Astrocyte (in vitro differentiated cells and primary cell): ENCODE data around the gene NPC2. TPM values are rescaled to one million over a fixed set of nuclear protein-coding genes. Genes with fewer than 3 reads are reported as not detected.

Experiments
- DNase-seq: peaks from one replicate; pipeline ENCODE4 v3.0.0-alpha.2; 2010; ENCODE audit warnings: low read depth
- FAIRE-seq: peaks from 2 replicates; lab custom pipeline; 2011; peaks lifted over from hg19 to GRCh38; lab: Jason Lieb, UNC
- H2AFZ ChIP-seq: 2 replicates; pipeline ENCODE4 v1.6.0; 2012; ENCODE audit warnings: low read depth, low read length, inconsistent platforms
- H3K27ac ChIP-seq: 2 replicates; pipeline ENCODE4 v1.5.1; 2011; ENCODE audit warnings: low read depth, low read length, inconsistent platforms
- H3K27me3 ChIP-seq: 2 replicates; pipeline ENCODE4 v1.6.0; 2011; ENCODE audit warnings: low read length, inconsistent platforms; ENCODE audit not compliant: insufficient read depth
- H3K36me3 ChIP-seq: 2 replicates; pipeline ENCODE4 v1.5.1; 2011; ENCODE audit warnings: low read length, inconsistent platforms; ENCODE audit not compliant: insufficient read depth
- H3K4me1 ChIP-seq: 2 replicates; pipeline ENCODE4 v1.5.1; 2011; ENCODE audit warnings: low read length, inconsistent platforms; ENCODE audit not compliant: insufficient read depth
- H3K4me2 ChIP-seq: 2 replicates; pipeline ENCODE4 v1.6.0; 2012; ENCODE audit warnings: low read length, inconsistent platforms
- H3K4me3 ChIP-seq: 2 replicates; pipeline ENCODE4 v1.5.1; 2011; ENCODE audit warnings: low read depth, mild to moderate bottlenecking, low read length, inconsistent platforms; ENCODE audit not compliant: insufficient read depth
- H3K79me2 ChIP-seq: 2 replicates; pipeline ENCODE4 v1.6.0; 2012; ENCODE audit warnings: mild to moderate bottlenecking, low read length, inconsistent platforms; ENCODE audit not compliant: insufficient read depth
- H3K9ac ChIP-seq: 2 replicates; pipeline ENCODE4 v1.6.0; 2012; ENCODE audit warnings: mild to moderate bottlenecking, low read length, inconsistent platforms
- H3K9me3 ChIP-seq: 2 replicates; pipeline ENCODE4 v1.5.1; 2012; ENCODE audit warnings: low read depth, mild to moderate bottlenecking, low read length, inconsistent platforms; ENCODE audit not compliant: insufficient read depth
- H4K20me1 ChIP-seq: 2 replicates; pipeline ENCODE4 v1.6.0; 2012; ENCODE audit warnings: low read length, inconsistent platforms; ENCODE audit not compliant: insufficient read depth
- H3K27ac Mint-ChIP-seq: one replicate; pipeline ENCODE4 v1.8.0; 2021; ENCODE audit warnings: mild to moderate bottlenecking, mixed read lengths; ENCODE audit not compliant: unreplicated experiment
- H3K27me3 Mint-ChIP-seq: one replicate; pipeline ENCODE4 v1.8.0; 2021; ENCODE audit warnings: low read depth, mixed read lengths; ENCODE audit not compliant: unreplicated experiment
- H3K36me3 Mint-ChIP-seq: one replicate; pipeline ENCODE4 v1.8.0; 2021; ENCODE audit warnings: low read depth, mixed read lengths; ENCODE audit not compliant: unreplicated experiment
- H3K4me1 Mint-ChIP-seq: one replicate; pipeline ENCODE4 v1.8.0; 2021; ENCODE audit warnings: low read depth, mixed read lengths; ENCODE audit not compliant: unreplicated experiment
- H3K4me3 Mint-ChIP-seq: one replicate; pipeline ENCODE4 v1.8.0; 2021; ENCODE audit warnings: mild to moderate bottlenecking, moderate library complexity, mixed read lengths; ENCODE audit not compliant: unreplicated experiment
- H3K9me3 Mint-ChIP-seq: one replicate; pipeline ENCODE4 v1.8.0; 2021; ENCODE audit warnings: mild to moderate bottlenecking, mixed read lengths; ENCODE audit not compliant: unreplicated experiment
- CTCF ChIP-seq: IDR thresholded peaks from 2 replicates; pipeline ENCODE4 v1.5.1; 2011; ENCODE audit warnings: low read depth, mild to moderate bottlenecking, inconsistent platforms, low read length, moderate library complexity; ENCODE audit not compliant: insufficient read depth
- EZH2 ChIP-seq: IDR thresholded peaks from 2 replicates; pipeline ENCODE4 v1.6.1; 2012; ENCODE audit warnings: mild to moderate bottlenecking, low read length, inconsistent platforms; ENCODE audit not compliant: insufficient read depth
- total RNA-seq: library from RNA; stranded (reverse); gene quantifications from 2 replicates; pipeline ENCODE4 v1.2.1, GENCODE V29; 2021

The NPC2 gene
- total RNA-seq, 1 donor from 2014 or later, result 178 TPM

- no peak for FAIRE-seq
- no peak for DNase-seq
- TF ChIP-seq EZH2 (no peak), CTCF (no peak)
- no peak overlapping the region for H3K4me3 Mint-ChIP-seq
- H3K4me1 Mint-ChIP-seq, result peaks cover 19% of the 10 kb centered on the region
- Histone ChIP-seq H3K79me2 (no peaks in the 10 kb centered on the region), H3K9me3 (no peaks in the 10 kb centered on the region), H3K27me3 (no peaks in the 10 kb centered on the region), H4K20me1 (no peaks in the 10 kb centered on the region), H3K9ac (peak overlapping the region; percentile 31), H3K4me1 (peaks cover 9% of the 10 kb centered on the region), H3K4me3 (no peak overlapping the region), H3K36me3 (peaks cover 2% of the 10 kb centered on the region), H2AFZ (no peak overlapping the region), H3K27ac (no peak overlapping the region), H3K4me2 (peak overlapping the region; percentile 3)
- peak overlapping the region; percentile 7 for H3K27ac Mint-ChIP-seq
- H3K27me3 Mint-ChIP-seq, result peaks cover under 1% of the 10 kb centered on the region
- peaks cover 8% of the 10 kb centered on the region for H3K36me3 Mint-ChIP-seq
- no peaks in the 10 kb centered on the region for H3K9me3 Mint-ChIP-seq
These were observed 17.0 kb downstream of the NPC2 start for GRCh38 chr14:74476107-74476506.

- TF ChIP-seq CTCF (no peak), EZH2 (no peak)
- Mint-ChIP-seq H3K4me1 (peaks cover 19% of the 10 kb centered on the region), H3K4me3 (no peak overlapping the region), H3K36me3 (peaks cover 8% of the 10 kb centered on the region), H3K27me3 (peaks cover 2% of the 10 kb centered on the region), H3K9me3 (no peaks in the 10 kb centered on the region), H3K27ac (no peak overlapping the region)
- no peak overlapping the region for H2AFZ ChIP-seq
- H4K20me1 ChIP-seq, result no peaks in the 10 kb centered on the region
- no peak overlapping the region for H3K27ac ChIP-seq
- DNase-seq, result peak; percentile 69
- H3K27me3 ChIP-seq, result no peaks in the 10 kb centered on the region
- no peaks in the 10 kb centered on the region for H3K79me2 ChIP-seq
- no peak for FAIRE-seq
- H3K9ac ChIP-seq, result peak overlapping the region; percentile 31
- peak overlapping the region; percentile 3 for H3K4me2 ChIP-seq
- no peaks in the 10 kb centered on the region for H3K9me3 ChIP-seq
- peaks cover 9% of the 10 kb centered on the region for H3K4me1 ChIP-seq
- H3K4me3 ChIP-seq, result no peak overlapping the region
- no peaks in the 10 kb centered on the region for H3K36me3 ChIP-seq
These were observed 17.4 kb downstream of the NPC2 start for GRCh38 chr14:74475678-74476077.

GRCh38 chr14:74474376-74474775 lies 18.7 kb downstream of the NPC2 start:
- Mint-ChIP-seq H3K27ac (no peak overlapping the region), H3K27me3 (peaks cover 2% of the 10 kb centered on the region), H3K4me3 (no peak overlapping the region), H3K4me1 (peaks cover 9% of the 10 kb centered on the region), H3K9me3 (no peaks in the 10 kb centered on the region), H3K36me3 (peaks cover 4% of the 10 kb centered on the region)
- no peaks in the 10 kb centered on the region for H4K20me1 ChIP-seq
- no peak overlapping the region for H2AFZ ChIP-seq
- DNase-seq, result no peak
- no peaks in the 10 kb centered on the region for H3K27me3 ChIP-seq
- TF ChIP-seq CTCF (no peak), EZH2 (no peak)
- H3K9me3 ChIP-seq, result no peaks in the 10 kb centered on the region
- H3K4me3 ChIP-seq, result no peak overlapping the region
- peaks cover 9% of the 10 kb centered on the region for H3K4me1 ChIP-seq
- H3K27ac ChIP-seq, result no peak overlapping the region
- no peak overlapping the region for H3K9ac ChIP-seq
- H3K79me2 ChIP-seq, result no peaks in the 10 kb centered on the region
- FAIRE-seq, result no peak
- no peaks in the 10 kb centered on the region for H3K36me3 ChIP-seq
- no peak overlapping the region for H3K4me2 ChIP-seq
